K562 (cell line): ENCODE data around the gene ACRBP. TPM values are rescaled to one million over a fixed set of nuclear protein-coding genes. Genes with fewer than 3 reads are reported as not detected.

Experiments used
- FOXP1 ChIP-seq: sonication (generic); formaldehyde crosslinking; IDR thresholded peaks from 2 replicates; pipeline ENCODE4 v1.8.0; 2022; ENCODE audit warnings: mild to moderate bottlenecking, missing genetic modification reagents
- KAT2B ChIP-seq: IDR thresholded peaks from one replicate; pipeline ENCODE4 v1.6.1; 2012; ENCODE audit warnings: low read depth, mild to moderate bottlenecking, control low read depth, inconsistent platforms, low read length, moderate library complexity
- KDM1A ChIP-seq, 2 experiments: fragments of 450-650 bp; IDR thresholded peaks; 2 replicates each; pipeline ENCODE4 v1.6.1; 2016; ENCODE audit warnings: mild to moderate bottlenecking in 2 of 2
- SMARCC2 ChIP-seq: fragments of 450-650 bp; IDR thresholded peaks from 2 replicates; pipeline ENCODE4 v1.6.1; 2017; ENCODE audit warnings: antibody characterized with exemption, moderate library complexity, mild to moderate bottlenecking, low read depth
- SPI1 ChIP-seq: IDR thresholded peaks from 2 replicates; pipeline ENCODE4 v1.6.1; 2011; ENCODE audit warnings: low read depth, low read length, control low read depth, borderline replicate concordance
- ZBED1 ChIP-seq: IDR thresholded peaks from 2 replicates; pipeline ENCODE4 v1.6.1; 2014
- ZNF140 ChIP-seq: fragments of 250-450 bp; sonication (Bioruptor Pico); IDR thresholded peaks from 2 replicates; pipeline ENCODE4 v1.8.0; 2021; ENCODE audit warnings: moderate library complexity, mild to moderate bottlenecking, inconsistent platforms
- ZNF583 ChIP-seq: fragments of 250-450 bp; sonication (Bioruptor Pico); IDR thresholded peaks from 2 replicates; pipeline ENCODE4 v1.4.0; 2020
- polyA plus RNA-seq, 8 experiments: library from polyadenylated mRNA; depleted of rRNA in 4 of 8; stranded (reverse) in 5 of 8; unstranded in 3 of 8; fragments of >200 nt; fragmentation: Nextera tagmentation in 2 of 8; fragmentation: Illumina TruSeq in 1 of 8; extraction: Ambion mirVana in 2 of 8; extraction: Trizol in 1 of 8; gene quantifications; 2 replicates each; pipeline versions ENCODE4 v1.2.1 to v1.2.3, GENCODE V29; 2011 to 2014; ENCODE audit warnings: inconsistent platforms in 1 of 8, missing spikeins in 1 of 8
- total RNA-seq, 7 experiments: library from RNA; depleted of rRNA in 6 of 7; stranded (reverse); fragments of >200 nt in 6 of 7; fragmentation: Illumina TruSeq in 2 of 7; extraction: Trizol in 2 of 7; gene quantifications; 2 replicates each; pipeline versions ENCODE4 v1.2.1 to v1.2.3, GENCODE V29; 2011 to 2021; ENCODE audit warnings: low replicate concordance in 1 of 7
- TF ChIP-seq, protein P1 (sequence below), 2 experiments: IDR thresholded peaks in 1 of 2; conservative IDR thresholded peaks in 1 of 2; 2 replicates each; pipeline ENCODE4 v1.6.1; 2016; ENCODE audit warnings: low read depth in 2 of 2, mild to moderate bottlenecking in 1 of 2, missing compliant biosample characterization in 1 of 2, missing genetic modification characterization in 1 of 2, moderate library complexity in 1 of 2
- TF ChIP-seq, protein P2 (sequence below): fragments of 250-450 bp; sonication (Bioruptor Pico); IDR thresholded peaks from 2 replicates; pipeline ENCODE4 v1.4.0; 2020
- TF ChIP-seq, protein P3 (sequence below): fragments of 200-400 bp; formaldehyde crosslinking; IDR thresholded peaks from 2 replicates; pipeline ENCODE4 v1.6.1; 2017; ENCODE audit warnings: mild to moderate bottlenecking, low read depth, low read length, moderate library complexity
- TF ChIP-seq, protein P4 (sequence below): fragments of 250-450 bp; sonication (Bioruptor Pico); IDR thresholded peaks from 2 replicates; pipeline ENCODE4 v1.8.0; 2022; ENCODE audit warnings: moderate library complexity, mild to moderate bottlenecking, inconsistent platforms
- TF ChIP-seq, protein P5 (sequence below), 2 experiments: fragments of 450-650 bp in 1 of 2; sonication (generic) in 1 of 2; formaldehyde crosslinking in 1 of 2; IDR thresholded peaks; 2 replicates each; pipeline versions ENCODE4 v1.7.1 to v1.9.0; 2016 to 2022; ENCODE audit warnings: inconsistent platforms in 1 of 2, mild to moderate bottlenecking in 1 of 2, missing genetic modification reagents in 1 of 2

Gene ACRBP
- total and polyA plus RNA-seq, 9 of the 15 experiments (the other 6 are each of a cell fraction or from before 2014, with no cell fraction given): 3.1 to 31.8 (median 8.4) TPM

DNA sequence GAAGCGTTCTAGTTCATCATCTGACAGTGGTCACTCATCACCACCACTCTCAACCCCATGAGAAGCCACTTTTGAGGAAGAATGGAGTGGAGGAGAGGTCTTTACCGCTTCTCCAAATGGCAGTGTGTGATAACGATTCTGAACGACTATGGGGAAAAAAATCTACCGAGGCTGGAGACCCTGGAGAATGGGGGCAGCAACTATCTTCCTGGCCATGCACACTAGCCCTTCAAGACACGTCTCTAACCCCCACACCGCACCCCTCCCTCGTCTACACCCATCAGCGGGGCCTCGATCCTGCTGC is 15.3 kb upstream of the ACRBP start (continued):
- TF ChIP-seq, protein P1, sequence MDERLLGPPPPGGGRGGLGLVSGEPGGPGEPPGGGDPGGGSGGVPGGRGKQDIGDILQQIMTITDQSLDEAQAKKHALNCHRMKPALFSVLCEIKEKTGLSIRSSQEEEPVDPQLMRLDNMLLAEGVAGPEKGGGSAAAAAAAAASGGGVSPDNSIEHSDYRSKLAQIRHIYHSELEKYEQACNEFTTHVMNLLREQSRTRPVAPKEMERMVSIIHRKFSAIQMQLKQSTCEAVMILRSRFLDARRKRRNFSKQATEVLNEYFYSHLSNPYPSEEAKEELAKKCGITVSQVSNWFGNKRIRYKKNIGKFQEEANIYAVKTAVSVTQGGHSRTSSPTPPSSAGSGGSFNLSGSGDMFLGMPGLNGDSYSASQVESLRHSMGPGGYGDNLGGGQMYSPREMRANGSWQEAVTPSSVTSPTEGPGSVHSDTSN (CRISPR knock-in tag; IDR thresholded peaks at IDR 0.05; ENCODE audit: low read depth): no peak
- TF ChIP-seq, protein P1 (tag; conservative IDR thresholded peaks at IDR 0.05; ENCODE audit: low read depth): no peak
- TF ChIP-seq ZNF583 (CRISPR knock-in tag) (no peak), FOXP1 (no peak), SPI1 (no peak), KAT2B (no peak), ZNF140 (CRISPR knock-in tag) (no peak), SMARCC2 (no peak), KDM1A (IDR thresholded peaks at IDR 0.05) (no peak), ZBED1 (no peak)
- TF ChIP-seq, protein P2, sequence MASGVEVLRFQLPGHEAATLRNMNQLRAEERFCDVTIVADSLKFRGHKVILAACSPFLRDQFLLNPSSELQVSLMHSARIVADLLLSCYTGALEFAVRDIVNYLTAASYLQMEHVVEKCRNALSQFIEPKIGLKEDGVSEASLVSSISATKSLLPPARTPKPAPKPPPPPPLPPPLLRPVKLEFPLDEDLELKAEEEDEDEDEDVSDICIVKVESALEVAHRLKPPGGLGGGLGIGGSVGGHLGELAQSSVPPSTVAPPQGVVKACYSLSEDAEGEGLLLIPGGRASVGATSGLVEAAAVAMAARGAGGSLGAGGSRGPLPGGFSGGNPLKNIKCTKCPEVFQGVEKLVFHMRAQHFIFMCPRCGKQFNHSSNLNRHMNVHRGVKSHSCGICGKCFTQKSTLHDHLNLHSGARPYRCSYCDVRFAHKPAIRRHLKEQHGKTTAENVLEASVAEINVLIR (CRISPR knock-in tag): no peak
- TF ChIP-seq, protein P3, sequence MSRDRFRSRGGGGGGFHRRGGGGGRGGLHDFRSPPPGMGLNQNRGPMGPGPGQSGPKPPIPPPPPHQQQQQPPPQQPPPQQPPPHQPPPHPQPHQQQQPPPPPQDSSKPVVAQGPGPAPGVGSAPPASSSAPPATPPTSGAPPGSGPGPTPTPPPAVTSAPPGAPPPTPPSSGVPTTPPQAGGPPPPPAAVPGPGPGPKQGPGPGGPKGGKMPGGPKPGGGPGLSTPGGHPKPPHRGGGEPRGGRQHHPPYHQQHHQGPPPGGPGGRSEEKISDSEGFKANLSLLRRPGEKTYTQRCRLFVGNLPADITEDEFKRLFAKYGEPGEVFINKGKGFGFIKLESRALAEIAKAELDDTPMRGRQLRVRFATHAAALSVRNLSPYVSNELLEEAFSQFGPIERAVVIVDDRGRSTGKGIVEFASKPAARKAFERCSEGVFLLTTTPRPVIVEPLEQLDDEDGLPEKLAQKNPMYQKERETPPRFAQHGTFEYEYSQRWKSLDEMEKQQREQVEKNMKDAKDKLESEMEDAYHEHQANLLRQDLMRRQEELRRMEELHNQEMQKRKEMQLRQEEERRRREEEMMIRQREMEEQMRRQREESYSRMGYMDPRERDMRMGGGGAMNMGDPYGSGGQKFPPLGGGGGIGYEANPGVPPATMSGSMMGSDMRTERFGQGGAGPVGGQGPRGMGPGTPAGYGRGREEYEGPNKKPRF: no peak
- TF ChIP-seq, protein P4, sequence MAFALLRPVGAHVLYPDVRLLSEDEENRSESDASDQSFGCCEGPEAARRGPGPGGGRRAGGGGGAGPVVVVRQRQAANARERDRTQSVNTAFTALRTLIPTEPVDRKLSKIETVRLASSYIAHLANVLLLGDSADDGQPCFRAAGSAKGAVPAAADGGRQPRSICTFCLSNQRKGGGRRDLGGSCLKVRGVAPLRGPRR: no peak
- TF ChIP-seq, protein P5, sequence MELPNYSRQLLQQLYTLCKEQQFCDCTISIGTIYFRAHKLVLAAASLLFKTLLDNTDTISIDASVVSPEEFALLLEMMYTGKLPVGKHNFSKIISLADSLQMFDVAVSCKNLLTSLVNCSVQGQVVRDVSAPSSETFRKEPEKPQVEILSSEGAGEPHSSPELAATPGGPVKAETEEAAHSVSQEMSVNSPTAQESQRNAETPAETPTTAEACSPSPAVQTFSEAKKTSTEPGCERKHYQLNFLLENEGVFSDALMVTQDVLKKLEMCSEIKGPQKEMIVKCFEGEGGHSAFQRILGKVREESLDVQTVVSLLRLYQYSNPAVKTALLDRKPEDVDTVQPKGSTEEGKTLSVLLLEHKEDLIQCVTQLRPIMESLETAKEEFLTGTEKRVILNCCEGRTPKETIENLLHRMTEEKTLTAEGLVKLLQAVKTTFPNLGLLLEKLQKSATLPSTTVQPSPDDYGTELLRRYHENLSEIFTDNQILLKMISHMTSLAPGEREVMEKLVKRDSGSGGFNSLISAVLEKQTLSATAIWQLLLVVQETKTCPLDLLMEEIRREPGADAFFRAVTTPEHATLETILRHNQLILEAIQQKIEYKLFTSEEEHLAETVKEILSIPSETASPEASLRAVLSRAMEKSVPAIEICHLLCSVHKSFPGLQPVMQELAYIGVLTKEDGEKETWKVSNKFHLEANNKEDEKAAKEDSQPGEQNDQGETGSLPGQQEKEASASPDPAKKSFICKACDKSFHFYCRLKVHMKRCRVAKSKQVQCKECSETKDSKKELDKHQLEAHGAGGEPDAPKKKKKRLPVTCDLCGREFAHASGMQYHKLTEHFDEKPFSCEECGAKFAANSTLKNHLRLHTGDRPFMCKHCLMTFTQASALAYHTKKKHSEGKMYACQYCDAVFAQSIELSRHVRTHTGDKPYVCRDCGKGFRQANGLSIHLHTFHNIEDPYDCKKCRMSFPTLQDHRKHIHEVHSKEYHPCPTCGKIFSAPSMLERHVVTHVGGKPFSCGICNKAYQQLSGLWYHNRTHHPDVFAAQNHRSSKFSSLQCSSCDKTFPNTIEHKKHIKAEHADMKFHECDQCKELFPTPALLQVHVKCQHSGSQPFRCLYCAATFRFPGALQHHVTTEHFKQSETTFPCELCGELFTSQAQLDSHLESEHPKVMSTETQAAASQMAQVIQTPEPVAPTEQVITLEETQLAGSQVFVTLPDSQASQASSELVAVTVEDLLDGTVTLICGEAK (IDR thresholded peaks at IDR 0.05): no peak
- TF ChIP-seq, protein P5 (CRISPR knock-in tag; IDR thresholded peaks at IDR 0.05): no peak
